Neuronal stem cell (in vitro differentiated cells): ENCODE data around the gene EPHB4.

Source experiments
- DNase-seq: peaks from one replicate; pipeline ENCODE4 v3.0.0-alpha.2; 2013; ENCODE audit warnings: low spot score
- H2AFZ ChIP-seq: one replicate; pipeline ENCODE4 v1.6.1; 2013; ENCODE audit warnings: mild to moderate bottlenecking, low read length, inconsistent platforms
- H2AK5ac ChIP-seq: 2 replicates; pipeline ENCODE4 v1.6.1; 2013; ENCODE audit warnings: low read depth, mild to moderate bottlenecking, inconsistent platforms, low read length, moderate library complexity, mixed read lengths
- H2BK120ac ChIP-seq: 2 replicates; pipeline ENCODE4 v1.6.1; 2013; ENCODE audit warnings: low read depth, mild to moderate bottlenecking, inconsistent platforms, low read length, moderate library complexity, mixed read lengths
- H2BK12ac ChIP-seq: one replicate; pipeline ENCODE4 v1.6.1; 2013; ENCODE audit warnings: low read length, inconsistent platforms
- H2BK15ac ChIP-seq: 2 replicates; pipeline ENCODE4 v1.6.1; 2013; ENCODE audit warnings: mild to moderate bottlenecking, low read length, inconsistent platforms, mixed read lengths
- H2BK5ac ChIP-seq: one replicate; pipeline ENCODE4 v1.6.1; 2013; ENCODE audit warnings: inconsistent platforms, mild to moderate bottlenecking, low read length, moderate library complexity
- H3K14ac ChIP-seq: one replicate; pipeline ENCODE4 v1.6.1; 2013; ENCODE audit warnings: low read length, inconsistent platforms
- H3K18ac ChIP-seq: 2 replicates; pipeline ENCODE4 v1.6.1; 2013; ENCODE audit warnings: low read length, inconsistent platforms
- H3K23ac ChIP-seq: 2 replicates; pipeline ENCODE4 v1.6.1; 2013; ENCODE audit warnings: low read depth, mild to moderate bottlenecking, mixed read lengths, low read length, inconsistent platforms; ENCODE audit not compliant: poor library complexity
- H3K27ac ChIP-seq: replicated peaks from 3 replicates; pipeline ENCODE4 v1.5.1; 2013; ENCODE audit warnings: low read length, inconsistent platforms
- H3K27me3 ChIP-seq, 3 experiments: 2 replicates each; pipeline ENCODE4 v1.6.1; 2013; ENCODE audit warnings: low read length in 3 of 3, mild to moderate bottlenecking in 2 of 3, inconsistent platforms in 1 of 3, low read depth in 1 of 3, mixed read lengths in 1 of 3, moderate library complexity in 1 of 3; ENCODE audit not compliant: control insufficient read depth in 3 of 3, insufficient read depth in 3 of 3
- H3K36me3 ChIP-seq, 2 donors: replicated peaks in 1 of 2; 2 replicates each; pipeline ENCODE4 v1.6.1; 2013; ENCODE audit warnings: low read length in 2 of 2; ENCODE audit not compliant: control insufficient read depth in 2 of 2, insufficient read depth in 2 of 2
- H3K4ac ChIP-seq: 2 replicates; pipeline ENCODE4 v1.6.1; 2013; ENCODE audit warnings: inconsistent platforms, mild to moderate bottlenecking, low read length, moderate library complexity
- H3K4me1 ChIP-seq, 2 donors: 1 replicate in 1 of 2; 2 replicates in 1 of 2; pipeline ENCODE4 v1.6.1; 2013; ENCODE audit warnings: low read length in 2 of 2, low read depth in 1 of 2; ENCODE audit not compliant: control insufficient read depth in 2 of 2, insufficient read depth in 1 of 2
- H3K4me2 ChIP-seq: one replicate; pipeline ENCODE4 v1.6.1; 2013; ENCODE audit warnings: mild to moderate bottlenecking, low read length, inconsistent platforms; ENCODE audit not compliant: insufficient read depth, poor library complexity, severe bottlenecking
- H3K4me3 ChIP-seq, 2 donors: 2 replicates each; pipeline ENCODE4 v1.5.1; 2013; ENCODE audit warnings: low read length in 2 of 2, mild to moderate bottlenecking in 2 of 2, inconsistent platforms in 1 of 2, moderate library complexity in 1 of 2
- H3K79me1 ChIP-seq: one replicate; pipeline ENCODE4 v1.6.1; 2013; ENCODE audit warnings: low read depth, mild to moderate bottlenecking, inconsistent platforms, low read length, moderate library complexity
- H3K9ac ChIP-seq: one replicate; pipeline ENCODE4 v1.6.1; 2013; ENCODE audit warnings: mild to moderate bottlenecking, low read depth, low read length, inconsistent platforms; ENCODE audit not compliant: poor library complexity
- H3K9me3 ChIP-seq, 2 donors: replicated peaks in 1 of 2; 2 replicates each; pipeline versions ENCODE3 to v1.6.1; 2013; ENCODE audit warnings: low read length in 2 of 2, mild to moderate bottlenecking in 2 of 2, inconsistent platforms in 1 of 2, low read depth in 1 of 2, mixed read lengths in 1 of 2, moderate library complexity in 1 of 2; ENCODE audit not compliant: control insufficient read depth in 2 of 2, insufficient read depth in 1 of 2
- H4K8ac ChIP-seq: one replicate; pipeline ENCODE4 v1.6.1; 2013; ENCODE audit warnings: low read depth, mild to moderate bottlenecking, inconsistent platforms, low read length, moderate library complexity
- H4K91ac ChIP-seq: one replicate; pipeline ENCODE4 v1.6.1; 2013; ENCODE audit warnings: low read length, low read depth, mild to moderate bottlenecking, inconsistent platforms; ENCODE audit not compliant: poor library complexity
- WGBS, 2 donors: extraction: QIAGEN DNeasy Blood & Tissue Kit; methylation state at CpG; one replicate each; pipeline ENCODE4 v1.1.7; 2013; ENCODE audit warnings: missing lambda C conversion rate in 2 of 2, mixed read lengths in 1 of 2; ENCODE audit not compliant: insufficient read length in 2 of 2, insufficient replicate concordance in 1 of 2; ENCODE audit errors: extremely low coverage in 2 of 2; 5-methylcytosine and 5-hydroxymethylcytosine counted together

The EPHB4 gene

DNA sequence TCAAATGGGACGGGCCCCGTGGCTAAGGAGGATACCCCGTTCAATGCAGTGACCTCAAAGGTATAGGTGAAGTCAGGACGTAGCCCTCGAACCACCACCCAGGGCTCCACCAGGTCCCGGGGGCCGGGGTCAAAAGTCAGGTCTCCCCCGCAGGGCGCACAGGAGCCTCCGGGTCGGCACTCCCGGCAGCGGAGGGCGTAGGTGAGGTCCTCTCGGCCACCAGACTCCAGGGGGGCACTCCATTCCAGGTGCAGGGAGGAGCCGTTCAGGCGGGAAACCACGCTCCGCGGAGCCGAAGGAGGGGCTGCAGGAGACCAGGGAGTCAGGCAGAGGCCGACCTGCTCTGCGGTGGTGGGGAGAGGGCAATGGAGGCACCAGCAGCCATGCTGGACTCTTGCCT is 7.7 kb downstream of the EPHB4 start:
- H3K36me3 ChIP-seq = peaks cover 67 to 95% of the 10 kb centered on the region in 2 donors

GRCh38 chr7:100818825-100819224 is 8.5 kb downstream of the EPHB4 start:
- Histone ChIP-seq H3K9ac (no peak overlapping the region), H4K91ac (no peak overlapping the region), H4K8ac (no peak overlapping the region), H2BK12ac (no peak overlapping the region), H3K18ac (no peak overlapping the region), H3K36me3 (peaks cover 63 to 95% of the 10 kb centered on the region in 2 donors), H3K27ac (no peak overlapping the region), H3K79me1 (peaks cover 17% of the 10 kb centered on the region), H3K4me3 (no peak overlapping the region), H2AK5ac (no peak overlapping the region), H3K14ac (no peak overlapping the region), H3K27me3 (no peaks in the 10 kb centered on the region), H3K9me3 (peaks cover 0 to 2% of the 10 kb centered on the region in 2 donors), H3K4ac (no peak overlapping the region), H2BK120ac (no peak overlapping the region), H3K4me1 (no peaks in the 10 kb centered on the region), H3K23ac (no peak overlapping the region), H2AFZ (no peak overlapping the region), H2BK15ac (no peak overlapping the region), H3K4me2 (no peak overlapping the region), H2BK5ac (no peak overlapping the region)
- WGBS, 2 donors = no CpG with 5 or more reads among the region's 6 CpGs
- no peak for DNase-seq

More for the DNA sequence above, 7.7 kb downstream of the EPHB4 start:
- H2BK5ac ChIP-seq = no peak overlapping the region
- peaks cover 0 to 2% of the 10 kb centered on the region in 2 donors for H3K9me3 ChIP-seq
- H3K27ac ChIP-seq = no peak overlapping the region
- H2AK5ac ChIP-seq = no peak overlapping the region
- no peak overlapping the region for H3K4me3 ChIP-seq
- H2AFZ ChIP-seq = no peak overlapping the region
- H2BK120ac ChIP-seq = no peak overlapping the region
- peaks cover 20% of the 10 kb centered on the region for H3K79me1 ChIP-seq
- DNase-seq = no peak
- H3K4me2 ChIP-seq = no peak overlapping the region
- no peak overlapping the region for H4K91ac ChIP-seq
- peak overlapping the region; percentile 43 for H3K23ac ChIP-seq
- H3K27me3 ChIP-seq = no peaks in the 10 kb centered on the region
- no peak overlapping the region for H3K9ac ChIP-seq
- no peaks in the 10 kb centered on the region for H3K4me1 ChIP-seq
- no peak overlapping the region for H4K8ac ChIP-seq
- H2BK15ac ChIP-seq = no peak overlapping the region
- H3K18ac ChIP-seq = no peak overlapping the region
- WGBS, 2 donors = no CpG with 5 or more reads among the region's 23 CpGs
- H3K4ac ChIP-seq = no peak overlapping the region
- H2BK12ac ChIP-seq = no peak overlapping the region
- H3K14ac ChIP-seq = no peak overlapping the region

GRCh38 chr7:100818366-100818765 is 9.0 kb downstream of the EPHB4 start:
- Histone ChIP-seq H2BK15ac (no peak overlapping the region), H3K27me3 (no peaks in the 10 kb centered on the region), H3K36me3 (peaks cover 63 to 95% of the 10 kb centered on the region in 2 donors), H3K4me1 (no peaks in the 10 kb centered on the region), H2BK120ac (no peak overlapping the region), H3K4me2 (no peak overlapping the region), H3K9me3 (peaks cover 0 to 2% of the 10 kb centered on the region in 2 donors), H2BK12ac (no peak overlapping the region), H2BK5ac (no peak overlapping the region), H4K91ac (no peak overlapping the region), H4K8ac (no peak overlapping the region), H3K27ac (no peak overlapping the region), H3K4me3 (no peak overlapping the region), H3K18ac (no peak overlapping the region), H3K9ac (no peak overlapping the region), H2AK5ac (no peak overlapping the region), H3K23ac (no peak overlapping the region), H2AFZ (no peak overlapping the region), H3K14ac (no peak overlapping the region), H3K79me1 (peaks cover 15% of the 10 kb centered on the region), H3K4ac (no peak overlapping the region)
- WGBS, 2 donors = no CpG with 5 or more reads among the region's 9 CpGs
- no peak for DNase-seq

DNA sequence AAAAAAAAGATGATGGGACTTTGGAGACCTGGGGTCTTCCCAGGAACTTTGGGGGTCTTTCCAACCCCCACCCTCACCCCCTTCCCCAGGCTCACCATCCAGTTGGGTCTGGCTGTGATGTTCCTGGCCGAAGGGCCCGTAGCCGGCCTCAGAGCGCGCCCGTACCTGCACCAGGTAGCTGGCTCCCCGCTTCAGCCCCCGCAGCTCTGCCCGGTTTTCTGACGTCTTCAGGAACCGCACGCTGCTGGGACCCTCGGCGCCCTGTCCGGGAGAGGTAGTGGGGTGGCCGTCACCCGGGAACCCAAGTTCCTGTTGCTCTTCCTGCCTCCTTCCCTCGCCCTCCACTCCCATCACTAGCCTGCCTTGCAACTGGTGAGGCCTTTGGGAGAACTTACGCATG is 10.2 kb downstream of the EPHB4 start:
- Histone ChIP-seq H3K4me3 (no peak overlapping the region), H3K23ac (no peak overlapping the region), H3K27ac (no peak overlapping the region), H2BK120ac (no peak overlapping the region), H3K4me2 (no peak overlapping the region), H3K27me3 (no peaks in the 10 kb centered on the region), H3K9ac (no peak overlapping the region), H2AFZ (no peak overlapping the region), H3K14ac (no peak overlapping the region), H2BK5ac (no peak overlapping the region), H2AK5ac (no peak overlapping the region), H4K91ac (no peak overlapping the region), H3K79me1 (peaks cover 12% of the 10 kb centered on the region), H2BK15ac (no peak overlapping the region), H3K9me3 (peaks cover 0 to 1% of the 10 kb centered on the region in 2 donors), H4K8ac (no peak overlapping the region), H3K4ac (no peak overlapping the region), H3K36me3 (peaks cover 62 to 95% of the 10 kb centered on the region in 2 donors), H3K4me1 (no peaks in the 10 kb centered on the region), H2BK12ac (no peak overlapping the region), H3K18ac (peak overlapping the region; percentile 28)
- no CpG with 5 or more reads among the region's 19 CpGs for WGBS, 2 donors
- no peak for DNase-seq
